Measurements from ENCODE around the gene ARHGAP6. TPM values are rescaled to one million over a fixed set of nuclear protein-coding genes. Genes with fewer than 3 reads are reported as not detected.

ARHGAP6 gene
- total RNA-seq, 4 donors from 2014 or later = 2.1 to 30.5 (median 4.9) TPM

DNA sequence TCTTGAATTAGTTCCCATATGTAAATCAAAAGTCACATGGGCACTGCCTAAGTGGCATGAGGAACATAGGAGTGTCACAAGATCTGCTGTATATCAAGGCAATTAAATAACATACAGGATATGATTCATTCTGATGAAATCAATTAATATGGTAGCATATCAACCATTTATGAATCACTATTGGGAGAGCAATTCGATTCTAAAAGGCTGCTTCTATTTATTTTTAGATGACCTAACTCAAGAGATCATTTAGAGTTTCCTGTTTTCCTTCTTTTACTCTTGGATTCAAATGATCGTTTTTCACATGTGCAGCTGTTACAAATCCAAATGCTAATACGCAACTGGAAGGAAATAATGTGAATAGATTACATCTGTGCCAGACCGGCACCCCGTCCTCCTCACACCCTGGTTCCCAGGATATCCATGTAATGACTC lies 472.7 kb downstream of the ARHGAP6 start:
- no peak overlapping the region for H3K27ac ChIP-seq
- H3K4me3 ChIP-seq = no peak overlapping the region
- H3K36me3 ChIP-seq = no peaks in the 10 kb centered on the region
- TF ChIP-seq, protein P1, sequence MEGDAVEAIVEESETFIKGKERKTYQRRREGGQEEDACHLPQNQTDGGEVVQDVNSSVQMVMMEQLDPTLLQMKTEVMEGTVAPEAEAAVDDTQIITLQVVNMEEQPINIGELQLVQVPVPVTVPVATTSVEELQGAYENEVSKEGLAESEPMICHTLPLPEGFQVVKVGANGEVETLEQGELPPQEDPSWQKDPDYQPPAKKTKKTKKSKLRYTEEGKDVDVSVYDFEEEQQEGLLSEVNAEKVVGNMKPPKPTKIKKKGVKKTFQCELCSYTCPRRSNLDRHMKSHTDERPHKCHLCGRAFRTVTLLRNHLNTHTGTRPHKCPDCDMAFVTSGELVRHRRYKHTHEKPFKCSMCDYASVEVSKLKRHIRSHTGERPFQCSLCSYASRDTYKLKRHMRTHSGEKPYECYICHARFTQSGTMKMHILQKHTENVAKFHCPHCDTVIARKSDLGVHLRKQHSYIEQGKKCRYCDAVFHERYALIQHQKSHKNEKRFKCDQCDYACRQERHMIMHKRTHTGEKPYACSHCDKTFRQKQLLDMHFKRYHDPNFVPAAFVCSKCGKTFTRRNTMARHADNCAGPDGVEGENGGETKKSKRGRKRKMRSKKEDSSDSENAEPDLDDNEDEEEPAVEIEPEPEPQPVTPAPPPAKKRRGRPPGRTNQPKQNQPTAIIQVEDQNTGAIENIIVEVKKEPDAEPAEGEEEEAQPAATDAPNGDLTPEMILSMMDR (IDR thresholded peaks at IDR 0.05) = no peak
- H3K27me3 ChIP-seq = no peaks in the 10 kb centered on the region
- no peak for DNase-seq
- H3K9me3 ChIP-seq = no peaks in the 10 kb centered on the region
- no peaks in the 10 kb centered on the region for H3K4me1 ChIP-seq

DNA sequence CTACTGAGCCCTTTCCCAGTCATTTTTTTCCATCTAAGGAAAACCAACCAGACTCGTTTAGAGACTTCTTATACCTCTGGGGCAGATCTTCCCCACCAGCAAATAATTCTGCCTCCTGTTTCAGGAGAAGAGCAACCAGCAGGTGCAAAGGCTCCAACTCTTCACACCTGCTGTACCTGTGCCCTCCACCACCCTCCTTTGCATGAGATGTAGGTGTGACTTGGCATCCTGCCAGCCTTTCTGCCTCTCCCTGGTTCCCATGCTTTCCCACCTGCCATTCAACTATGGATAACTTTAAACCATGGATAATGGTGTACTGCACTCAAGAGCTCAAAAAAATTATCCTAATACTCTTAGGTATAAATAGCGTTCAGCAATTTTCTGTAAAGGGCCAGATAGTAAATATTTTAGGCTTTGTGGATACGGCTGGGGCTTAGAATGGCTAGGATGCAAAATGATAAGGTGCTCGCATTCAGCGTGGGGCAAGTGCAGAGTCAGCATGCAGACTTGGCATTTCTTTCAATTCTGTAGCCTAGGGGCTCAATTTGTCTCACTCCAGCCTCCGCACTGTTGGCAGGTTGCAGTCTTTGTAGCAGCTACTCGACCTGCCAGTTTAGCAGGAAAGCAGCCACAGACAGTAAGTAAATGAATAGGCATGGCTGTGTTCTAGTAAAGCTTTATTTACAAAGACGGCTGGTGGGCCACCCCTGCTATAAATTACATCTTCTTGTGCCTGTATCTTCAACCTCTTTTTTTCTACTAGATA lies 474.8 kb downstream of the ARHGAP6 start:
- no peak overlapping the region for H3K27ac ChIP-seq
- no peak for TF ChIP-seq POLR2A (IDR thresholded peaks at IDR 0.05)
- TF ChIP-seq, protein P1 (IDR thresholded peaks at IDR 0.05) = no peak
- no peak for DNase-seq
- no peaks in the 10 kb centered on the region for H3K36me3 ChIP-seq
- no peaks in the 10 kb centered on the region for H3K9me3 ChIP-seq
- no peaks in the 10 kb centered on the region for H3K27me3 ChIP-seq
- H3K4me1 ChIP-seq = no peaks in the 10 kb centered on the region
- H3K4me3 ChIP-seq = no peak overlapping the region

DNA sequence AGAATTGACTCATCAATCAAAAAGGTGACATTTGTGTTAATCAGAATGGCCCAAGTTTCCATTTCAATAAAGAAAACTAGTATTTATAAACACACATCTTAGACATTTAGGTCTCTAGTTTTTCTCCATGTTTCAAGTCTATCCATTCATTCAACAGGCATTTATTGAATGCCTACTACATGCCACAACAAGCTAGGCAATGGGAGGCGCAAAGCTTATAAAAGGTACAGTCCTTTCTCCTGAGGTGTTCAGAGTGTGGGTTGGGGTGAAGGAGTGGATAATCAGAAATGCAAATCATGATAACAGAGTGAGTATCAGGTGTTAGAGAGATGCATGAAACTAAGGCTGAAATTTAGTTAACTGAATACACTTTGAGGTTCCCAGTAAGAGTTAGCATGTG lies 476.6 kb downstream of the ARHGAP6 start:
- H3K27ac ChIP-seq = no peak overlapping the region
- H3K36me3 ChIP-seq = no peaks in the 10 kb centered on the region
- TF ChIP-seq, protein P1 (IDR thresholded peaks at IDR 0.05) = no peak
- no peak for TF ChIP-seq POLR2A (IDR thresholded peaks at IDR 0.05)
- no peak for DNase-seq
- no peaks in the 10 kb centered on the region for H3K4me1 ChIP-seq
- no peaks in the 10 kb centered on the region for H3K27me3 ChIP-seq
- H3K4me3 ChIP-seq = no peak overlapping the region
- H3K9me3 ChIP-seq = no peaks in the 10 kb centered on the region

DNA sequence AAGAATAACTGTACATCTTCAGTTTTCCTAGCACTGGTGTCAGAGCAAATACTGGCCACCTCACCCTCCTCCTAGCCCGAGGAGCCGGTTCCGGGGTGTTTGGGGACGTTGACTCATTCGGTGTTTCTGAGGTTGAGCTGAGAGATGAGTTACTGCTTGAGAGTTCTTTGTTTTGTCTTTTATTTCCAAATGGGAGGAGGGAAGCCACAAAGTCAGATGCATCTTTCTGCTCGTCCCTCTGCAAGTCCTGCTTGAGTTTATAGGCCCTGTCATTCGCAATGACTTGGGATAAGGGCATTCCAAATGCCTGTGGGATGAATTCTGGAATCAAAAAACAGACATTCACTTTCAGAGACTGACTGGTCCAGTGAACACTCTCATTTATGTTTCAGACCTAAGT lies 477.1 kb downstream of the ARHGAP6 start:
- TF ChIP-seq, protein P1 (IDR thresholded peaks at IDR 0.05) = no peak
- TF ChIP-seq POLR2A (IDR thresholded peaks at IDR 0.05) = no peak
- H3K9me3 ChIP-seq = no peaks in the 10 kb centered on the region

DNA sequence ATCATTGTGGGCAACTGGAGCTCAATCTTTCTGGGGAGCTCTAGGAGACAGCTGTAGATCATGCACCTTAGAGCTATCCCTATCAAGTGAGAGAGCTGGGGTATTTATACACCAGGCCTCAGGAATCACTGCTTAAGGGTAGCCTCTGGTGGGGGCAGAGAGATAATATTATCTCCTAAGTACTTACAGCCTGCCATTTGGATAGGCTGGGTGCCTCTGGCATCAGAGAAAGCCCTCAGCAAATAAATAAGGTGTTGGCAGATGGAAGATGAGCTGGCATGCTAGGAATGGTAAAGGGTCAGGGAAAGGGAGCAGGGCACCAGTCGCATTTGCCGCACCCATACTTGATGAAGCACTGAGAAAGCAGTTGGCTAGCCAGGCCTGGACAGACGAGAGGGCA lies 478.7 kb downstream of the ARHGAP6 start:
- no peaks in the 10 kb centered on the region for H3K27me3 ChIP-seq

More for the DNA sequence above, 477.1 kb downstream of the ARHGAP6 start:
- H3K27ac ChIP-seq = no peak overlapping the region
- H3K27me3 ChIP-seq = no peaks in the 10 kb centered on the region
- no peak for DNase-seq
- H3K36me3 ChIP-seq = no peaks in the 10 kb centered on the region
- H3K4me3 ChIP-seq = no peak overlapping the region
- H3K4me1 ChIP-seq = no peaks in the 10 kb centered on the region

More for the DNA sequence above, 478.7 kb downstream of the ARHGAP6 start:
- TF ChIP-seq, protein P1 (IDR thresholded peaks at IDR 0.05) = no peak
- TF ChIP-seq POLR2A (IDR thresholded peaks at IDR 0.05) = no peak
- Histone ChIP-seq H3K4me1 (no peaks in the 10 kb centered on the region), H3K4me3 (no peak overlapping the region), H3K27ac (no peak overlapping the region), H3K36me3 (no peaks in the 10 kb centered on the region), H3K9me3 (no peaks in the 10 kb centered on the region)
- no peak for DNase-seq

All from Peyer's patch (tissue), 4 donors.